ENCODE measurements around the gene UNC13D. TPM values are rescaled to one million over a fixed set of nuclear protein-coding genes. Genes with fewer than 3 reads are reported as not detected.

UNC13D gene
- total and polyA plus RNA-seq, 9 of the 15 experiments (the other 6 are each of a cell fraction or from before 2014, with no cell fraction given) = 0.86 to 244 (median 69.2) TPM

DNA sequence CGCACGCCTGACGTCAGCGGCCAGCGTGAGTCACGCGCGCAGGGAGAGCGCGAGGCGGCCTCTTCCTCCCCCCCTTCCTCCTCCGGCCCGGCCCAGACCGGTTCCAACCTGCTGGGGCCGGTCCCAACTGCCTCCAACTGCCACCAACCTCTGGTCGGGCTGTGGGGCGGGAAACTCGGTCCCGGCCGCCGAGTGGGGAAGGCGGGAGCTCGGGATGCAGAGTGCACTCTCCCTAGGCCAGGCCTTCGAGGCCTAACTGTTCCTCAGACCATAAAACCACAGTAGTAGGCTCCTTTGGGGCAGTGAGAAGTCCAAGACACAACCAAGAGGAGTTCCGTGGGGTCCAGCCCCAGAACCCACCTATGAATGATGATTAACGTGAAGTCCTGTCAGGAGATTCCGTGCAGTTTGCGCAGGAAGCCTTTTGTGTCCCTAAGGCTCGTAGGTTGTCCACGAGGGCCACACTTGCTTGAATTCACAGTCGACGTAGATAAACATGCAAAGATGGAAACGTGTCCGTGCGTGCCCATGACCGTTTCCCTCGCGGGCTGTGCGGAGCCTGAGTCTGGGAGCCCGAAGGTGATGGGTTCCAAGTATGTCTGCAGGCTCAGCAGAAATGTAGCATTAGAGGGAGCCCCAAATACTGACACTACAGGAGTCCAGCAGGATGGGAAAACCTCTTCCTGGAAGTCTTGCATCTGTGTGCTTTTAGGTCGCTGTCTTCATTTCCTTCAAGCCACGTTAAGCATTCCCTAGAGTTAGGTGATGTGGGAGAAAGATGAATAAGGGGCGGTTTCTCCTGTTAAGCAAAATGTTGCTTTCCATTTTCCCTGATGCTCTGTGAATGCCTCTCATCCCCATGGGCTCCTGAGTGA is 59.0 kb downstream of the UNC13D start:
- in situ Hi-C loops (cut with MboI) = no loop called here
- TF ChIP-seq ZNF232 (CRISPR knock-in tag; IDR thresholded peaks at IDR 0.05) = no peak
- TF ChIP-seq MTA3 (IDR thresholded peaks at IDR 0.05; ENCODE audit: borderline replicate concordance) = 0 out of 2 replicates have a peak, but pooled peaks have one; percentile 82
- peak; percentile 83 for TF ChIP-seq GABPB1 (CRISPR knock-in tag; IDR thresholded peaks at IDR 0.05)
- TF ChIP-seq E2F5 (CRISPR knock-in tag; IDR thresholded peaks at IDR 0.05) = peak; percentile 95
- TF ChIP-seq, protein P1, sequence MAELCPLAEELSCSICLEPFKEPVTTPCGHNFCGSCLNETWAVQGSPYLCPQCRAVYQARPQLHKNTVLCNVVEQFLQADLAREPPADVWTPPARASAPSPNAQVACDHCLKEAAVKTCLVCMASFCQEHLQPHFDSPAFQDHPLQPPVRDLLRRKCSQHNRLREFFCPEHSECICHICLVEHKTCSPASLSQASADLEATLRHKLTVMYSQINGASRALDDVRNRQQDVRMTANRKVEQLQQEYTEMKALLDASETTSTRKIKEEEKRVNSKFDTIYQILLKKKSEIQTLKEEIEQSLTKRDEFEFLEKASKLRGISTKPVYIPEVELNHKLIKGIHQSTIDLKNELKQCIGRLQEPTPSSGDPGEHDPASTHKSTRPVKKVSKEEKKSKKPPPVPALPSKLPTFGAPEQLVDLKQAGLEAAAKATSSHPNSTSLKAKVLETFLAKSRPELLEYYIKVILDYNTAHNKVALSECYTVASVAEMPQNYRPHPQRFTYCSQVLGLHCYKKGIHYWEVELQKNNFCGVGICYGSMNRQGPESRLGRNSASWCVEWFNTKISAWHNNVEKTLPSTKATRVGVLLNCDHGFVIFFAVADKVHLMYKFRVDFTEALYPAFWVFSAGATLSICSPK (IDR thresholded peaks at IDR 0.05; ENCODE audit: borderline replicate concordance) = no peak
- no peak for TF ChIP-seq TSC22D4 (tag; IDR thresholded peaks at IDR 0.05)
- no peak for TF ChIP-seq MYNN (IDR thresholded peaks at IDR 0.05)
- no peak for TF ChIP-seq MYNN (CRISPR knock-in tag; IDR thresholded peaks at IDR 0.05)
- no peak for TF ChIP-seq NRF1 (conservative IDR thresholded peaks at IDR 0.05 in 1 of 2, IDR thresholded peaks at IDR 0.05 in 1 of 2)
- no peak for TF ChIP-seq ZNF324 (CRISPR knock-in tag; IDR thresholded peaks at IDR 0.05)
- TF ChIP-seq ZNF316 (IDR thresholded peaks at IDR 0.05) = peak; percentile 75
- TF ChIP-seq MAFG (tag; conservative IDR thresholded peaks at IDR 0.05) = peak; percentile 61
- TF ChIP-seq ZNF75A (CRISPR knock-in tag; IDR thresholded peaks at IDR 0.05) = 0 out of 2 replicates have a peak, but pooled peaks have one; percentile 7
- TF ChIP-seq ZNF282 (CRISPR knock-in tag; IDR thresholded peaks at IDR 0.05) = no peak
- TF ChIP-seq POU5F1 (IDR thresholded peaks at IDR 0.05; ENCODE audit: borderline replicate concordance, low read depth, low read length, partially characterized antibody) = no peak
- no peak for TF ChIP-seq CREB1 (IDR thresholded peaks at IDR 0.05)
- peak; percentile 95; the same call in 1 of the 2 replicates for TF ChIP-seq CREB1 (CRISPR knock-in tag; IDR thresholded peaks at IDR 0.05)
- 0 out of 2 replicates have a peak, but pooled peaks have one; percentile 84 for TF ChIP-seq CAMTA2 (CRISPR knock-in tag; conservative IDR thresholded peaks at IDR 0.05)
- TF ChIP-seq ETV1 (tag; conservative IDR thresholded peaks at IDR 0.05; ENCODE audit: low read depth) = peak; percentile 54; the same call in 1 of the 2 replicates
- TF ChIP-seq CCNT2 (IDR thresholded peaks at IDR 0.05; ENCODE audit: borderline replicate concordance, extremely low read depth, insufficient read length, low read depth, low read length) = peak; percentile 97
- TF ChIP-seq KDM2B (CRISPR knock-in tag; IDR thresholded peaks at IDR 0.05) = 0 out of 2 replicates have a peak, but pooled peaks have one; percentile 16
- TF ChIP-seq ZEB2 (IDR thresholded peaks at IDR 0.05) = no peak

More for the DNA sequence above, 59.0 kb downstream of the UNC13D start:
- H3K27me3 ChIP-seq (ENCODE audit: control insufficient read depth in 2 of 2, insufficient read depth in 2 of 2, low read length in 2 of 2) = no peaks in the 10 kb centered on the region
- intact Hi-C loops (cut with micrococcal nuclease) = loop anchor here (10.0 kb wide), 1 partner anchor 190 kb away; the partner anchor contains the start of genes ACOX1 and TEN1
- WGBS (ENCODE audit: insufficient coverage, low coverage, missing lambda C conversion rate) = 2% methylated on average over 42 of the region's 43 CpGs
- H3K27ac ChIP-seq (ENCODE audit: extremely low read depth, low read depth, low read length) = peak overlapping the region; percentile 100
- H3K4me2 ChIP-seq (ENCODE audit: insufficient read depth, low read length) = peak overlapping the region; percentile 88
- no peaks in the 10 kb centered on the region for H3K9me3 ChIP-seq (replicated peaks; ENCODE audit: control insufficient read depth, insufficient read depth, low read depth, low read length)
- peaks cover 28 to 39% of the 10 kb centered on the region in 2 experiments for H3K4me1 ChIP-seq (replicated peaks in 1 of 2; ENCODE audit: control insufficient read depth in 2 of 2, insufficient read depth in 2 of 2, low read length in 2 of 2)
- FAIRE-seq (peak; percentile 40), ATAC-seq (peak; percentile 84), DNase-seq (ENCODE audit: extremely low read depth in 1 of 4, low spot score in 3 of 4) (peak; percentile 86 to 97 (median 89))
- H3K79me2 ChIP-seq (ENCODE audit: control insufficient read depth, insufficient read depth, low read length) = peaks cover 50% of the 10 kb centered on the region
- H3K36me3 ChIP-seq (ENCODE audit: control insufficient read depth, insufficient read depth, low read length) = no peaks in the 10 kb centered on the region; the same call in 2 of the 3 replicates
- H3K9ac ChIP-seq (ENCODE audit: insufficient read depth in 1 of 2, low read depth in 2 of 2, low read length in 2 of 2) = peak overlapping the region; percentile 93 to 100
- H3K9me1 ChIP-seq (ENCODE audit: control insufficient read depth, insufficient read depth, low read length) = no peaks in the 10 kb centered on the region
- peak overlapping the region; percentile 69 for H3K4me3 ChIP-seq
- no peaks in the 10 kb centered on the region for H4K20me1 ChIP-seq (replicated peaks; ENCODE audit: control insufficient read depth, insufficient read depth, low read length)
- peak overlapping the region; percentile 91 for H2AFZ ChIP-seq (ENCODE audit: low read depth, low read length)
- BruUV-seq (replicated peaks) = TSS peak; percentile 69
- POLR2A ChIA-PET = interaction anchor here (0.5 to 7.1 kb wide), 23 partner anchors 9 to 933 kb away, joined by 3 to 132 read pairs (median 4); partner anchors contain the start of gene WBP2
- CTCF ChIA-PET (ENCODE audit: low intra/inter-chr PET ratio) = interaction anchor here (0.6 to 1.0 kb wide), 3 partner anchors 63 to 747 kb away, joined by 3 to 4 read pairs (median 3); no protein-coding TSS in a partner anchor
